ENCODE data around the gene VAPB.

Gene VAPB

GRCh38 chr20:58466095-58466708 lies 77.2 kb downstream of the VAPB start:
- DNase-seq: no peak

GRCh38 chr20:58466729-58467571 lies 77.9 kb downstream of the VAPB start:
- DNase-seq: no peak

GRCh38 chr20:58467572-58468527 lies 78.8 kb downstream of the VAPB start:
- no peak for DNase-seq

GRCh38 chr20:58469616-58470015 lies 80.6 kb downstream of the VAPB start:
- DNase-seq: no peak

- no peak for DNase-seq
These were observed 81.5 kb downstream of the VAPB start for GRCh38 chr20:58470336-58471192.

- DNase-seq: peak; percentile 27
These were observed 82.5 kb downstream of the VAPB start for GRCh38 chr20:58471193-58472164.

DNA sequence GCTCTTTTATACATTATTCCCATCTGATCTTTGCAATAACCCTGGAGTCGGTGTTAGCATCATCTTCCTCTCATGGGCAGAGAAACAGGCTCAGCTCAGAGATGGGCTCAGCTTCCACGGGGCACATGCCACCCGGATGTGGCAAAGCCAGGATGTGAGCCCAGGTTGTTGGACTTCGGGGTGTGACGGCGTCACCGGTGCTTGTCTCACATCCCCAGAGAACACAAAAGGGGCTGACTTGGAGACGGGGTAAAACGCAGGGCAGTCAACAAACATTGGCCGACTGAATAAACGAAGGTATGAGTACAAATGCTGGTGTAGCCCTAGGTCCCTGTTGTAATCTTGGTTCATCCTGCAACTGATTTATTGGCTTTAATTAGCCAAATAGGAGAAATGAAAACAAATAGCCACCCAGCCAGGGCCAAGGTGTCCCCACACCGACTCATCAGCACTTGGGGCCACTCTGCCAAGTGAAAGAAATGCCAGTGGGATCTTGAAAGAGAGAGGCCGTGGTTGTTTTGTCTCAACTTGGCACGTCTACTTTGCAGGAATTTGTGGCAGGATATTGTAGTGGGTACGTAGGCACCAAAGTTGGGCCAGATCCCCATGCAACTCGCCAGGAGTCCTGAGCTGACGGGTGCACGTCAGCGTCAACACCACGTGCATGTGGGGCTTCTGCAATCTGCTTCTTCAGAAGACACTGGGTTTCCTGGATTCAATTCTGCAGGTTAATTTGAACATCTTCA lies 83.4 kb downstream of the VAPB start:
- no peak for DNase-seq

- no peak for DNase-seq
These were observed 84.7 kb downstream of the VAPB start for GRCh38 chr20:58473453-58474425.

GRCh38 chr20:58475466-58475865 lies 86.4 kb downstream of the VAPB start:
- no peak for DNase-seq

GRCh38 chr20:58478141-58478805 lies 89.2 kb downstream of the VAPB start:
- no peak for DNase-seq

GRCh38 chr20:58479726-58480440 lies 90.9 kb downstream of the VAPB start:
- DNase-seq: no peak

- no peak for DNase-seq
These were observed 91.7 kb downstream of the VAPB start for GRCh38 chr20:58480551-58481336.

DNA sequence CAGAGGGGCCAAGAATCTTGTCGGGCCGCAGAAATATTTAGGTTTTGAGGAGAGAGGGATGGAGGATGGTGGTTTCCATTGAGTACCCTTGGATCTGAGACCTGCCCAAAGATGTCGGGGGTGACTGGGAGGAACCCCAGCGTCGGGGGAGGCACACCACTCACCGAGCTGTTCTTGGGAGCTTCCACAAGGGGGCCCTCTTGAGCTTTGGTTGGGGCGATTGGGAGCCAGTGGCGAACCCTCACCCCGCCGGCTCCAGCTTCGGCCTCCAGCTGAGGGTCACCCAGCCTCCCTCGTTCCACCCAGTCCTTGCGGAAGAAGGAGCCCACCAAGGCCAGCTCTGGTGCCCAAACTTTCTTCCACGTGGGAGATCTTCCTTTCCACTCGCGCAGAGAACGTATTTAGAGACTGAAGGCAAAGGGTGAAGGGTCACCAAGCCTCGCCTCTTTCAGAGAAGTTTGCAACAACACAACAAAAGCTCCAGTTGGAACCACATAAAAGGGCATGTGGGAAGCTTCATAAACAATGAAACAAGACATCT lies 92.5 kb downstream of the VAPB start:
- DNase-seq: peak; percentile 36

- DNase-seq: peak; percentile 43
These were observed 93.4 kb downstream of the VAPB start for GRCh38 chr20:58482416-58482815.

DNA sequence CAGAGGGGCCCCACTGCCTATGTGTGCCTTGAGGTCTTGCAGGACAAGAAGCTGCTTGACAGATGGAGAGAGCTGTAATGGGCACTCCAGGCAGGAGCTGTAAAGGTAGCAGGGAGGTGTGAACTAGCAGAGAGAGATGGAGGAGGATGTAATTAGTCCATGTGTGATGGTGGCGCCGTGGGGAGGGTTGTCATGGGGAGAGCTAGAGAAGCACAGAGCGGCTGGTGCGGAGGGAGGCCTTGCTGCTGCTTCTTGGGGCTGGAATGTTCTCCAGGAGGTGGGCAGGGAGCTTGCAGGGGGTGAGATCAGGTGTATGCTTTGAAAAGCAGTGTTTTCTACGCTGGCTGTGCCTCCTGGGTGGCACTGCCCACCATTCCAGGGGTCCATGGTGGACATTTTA lies 94.0 kb downstream of the VAPB start:
- no peak for DNase-seq

DNA sequence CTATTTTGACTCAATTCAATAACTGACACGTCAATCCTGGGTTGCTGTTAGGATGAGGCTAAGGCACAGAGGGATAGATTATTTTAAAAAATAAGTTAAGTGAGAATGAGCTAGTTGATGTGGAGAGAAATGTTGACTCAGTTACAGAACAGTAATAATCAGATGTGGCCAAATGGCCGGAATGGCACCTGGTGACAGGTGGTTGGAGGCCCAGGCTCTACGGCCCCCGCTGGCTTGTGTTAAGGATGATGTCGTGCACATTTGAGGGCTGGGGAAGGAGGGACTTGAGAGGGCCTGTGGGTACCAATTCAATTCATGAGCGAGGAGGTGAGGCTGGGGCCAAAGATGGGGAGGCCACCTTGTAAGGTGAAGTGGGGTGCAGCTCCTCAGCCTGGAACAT lies 94.4 kb downstream of the VAPB start:
- no peak for DNase-seq

DNA sequence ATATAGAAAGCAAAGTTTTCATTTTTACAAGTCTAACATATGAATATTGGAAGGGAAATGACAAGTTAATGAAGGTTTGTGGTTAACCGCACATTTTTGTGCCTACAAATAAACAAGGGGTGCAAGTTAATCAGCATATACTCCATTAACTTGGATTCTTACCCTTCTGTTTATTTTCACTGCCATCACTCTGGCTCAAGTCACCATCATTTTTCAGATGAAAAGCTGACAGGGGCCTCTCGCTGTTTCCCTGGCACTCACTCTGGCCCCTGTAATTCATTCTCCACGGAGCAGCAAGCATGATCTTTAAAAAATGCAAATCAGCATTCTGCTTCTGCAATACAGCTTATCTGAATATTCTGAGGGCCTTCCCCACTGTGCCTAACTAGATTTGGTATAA lies 96.4 kb downstream of the VAPB start:
- DNase-seq: no peak

Measured in fibroblast of skin of right biceps (primary cell).